GM18867 (cell line): ENCODE results near the gene SCAF4.
"Not testable (repeated sequence)": the region's sequence is repeated elsewhere in the genome, so short reads cannot be mapped to it uniquely, and the experiment has no call there.

Experiments
- ATAC-seq: cut with Tn5 transposase; IDR thresholded peaks from one replicate; pipeline ENCODE4 v1.9.1; 2021; ENCODE audit warnings: mild to moderate bottlenecking, moderate library complexity; ENCODE audit not compliant: unreplicated experiment

Gene SCAF4

DNA sequence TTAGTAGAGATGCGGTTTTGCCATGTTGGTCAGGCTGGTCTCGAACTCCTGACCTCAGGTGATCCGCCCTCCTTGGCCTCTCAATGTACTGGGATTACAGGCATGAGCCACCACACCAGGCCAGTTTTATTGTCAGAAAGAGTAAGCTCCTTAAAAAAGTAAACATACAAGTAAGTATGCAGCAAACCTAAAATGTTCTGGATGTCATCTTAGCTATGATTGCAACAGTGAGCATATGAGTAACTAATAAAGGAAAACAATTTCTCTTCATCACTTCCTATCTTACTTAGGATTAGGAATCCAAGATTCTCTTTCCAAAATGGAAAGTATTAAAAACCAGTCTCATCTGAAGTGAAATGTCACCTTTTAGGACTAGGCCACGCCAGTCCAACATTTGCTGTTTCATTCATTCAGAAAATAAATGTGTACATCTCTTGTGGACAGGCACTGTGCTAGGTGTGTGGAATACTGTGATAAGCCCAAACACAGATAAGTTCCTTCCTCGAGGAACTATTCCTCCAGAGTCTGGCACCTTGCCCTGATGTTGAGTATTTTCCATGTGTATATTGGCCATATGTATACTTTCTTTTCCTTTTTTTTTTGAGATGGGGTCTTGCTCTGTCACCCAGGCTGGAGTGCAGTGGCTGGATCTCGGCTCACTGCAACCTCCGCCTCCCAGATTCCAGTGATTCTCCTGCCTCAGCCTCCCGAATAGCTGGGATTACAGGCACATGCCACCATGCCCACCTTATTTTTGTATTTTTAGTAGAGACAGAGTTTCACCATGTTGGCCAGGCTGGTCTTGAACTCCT is 5.9 kb upstream of the SCAF4 start:
- not testable (repeated sequence) for ATAC-seq

DNA sequence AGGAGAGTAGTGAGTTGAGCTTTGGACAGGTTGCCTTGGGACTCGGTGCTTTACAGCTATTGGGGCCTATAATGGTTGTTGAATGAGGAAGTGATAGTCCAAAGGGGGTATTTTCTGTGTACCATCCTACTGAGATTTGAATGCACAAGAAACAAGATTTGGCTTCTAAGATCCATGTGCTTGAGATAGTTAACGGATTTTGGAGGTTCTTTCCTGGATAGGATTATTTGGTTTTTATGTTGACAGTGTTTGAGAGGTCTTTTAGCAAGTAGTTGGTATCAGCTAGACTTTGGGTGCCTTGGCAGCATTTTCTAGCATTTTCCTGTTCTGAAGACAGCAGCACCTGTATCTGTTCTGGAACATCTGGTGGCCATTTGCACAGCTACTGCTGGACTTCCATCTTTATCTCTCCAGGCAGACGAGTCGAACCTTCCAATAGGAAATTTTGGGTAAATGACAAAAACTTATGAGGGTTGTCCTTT is 3.6 kb upstream of the SCAF4 start:
- ATAC-seq, result no peak

DNA sequence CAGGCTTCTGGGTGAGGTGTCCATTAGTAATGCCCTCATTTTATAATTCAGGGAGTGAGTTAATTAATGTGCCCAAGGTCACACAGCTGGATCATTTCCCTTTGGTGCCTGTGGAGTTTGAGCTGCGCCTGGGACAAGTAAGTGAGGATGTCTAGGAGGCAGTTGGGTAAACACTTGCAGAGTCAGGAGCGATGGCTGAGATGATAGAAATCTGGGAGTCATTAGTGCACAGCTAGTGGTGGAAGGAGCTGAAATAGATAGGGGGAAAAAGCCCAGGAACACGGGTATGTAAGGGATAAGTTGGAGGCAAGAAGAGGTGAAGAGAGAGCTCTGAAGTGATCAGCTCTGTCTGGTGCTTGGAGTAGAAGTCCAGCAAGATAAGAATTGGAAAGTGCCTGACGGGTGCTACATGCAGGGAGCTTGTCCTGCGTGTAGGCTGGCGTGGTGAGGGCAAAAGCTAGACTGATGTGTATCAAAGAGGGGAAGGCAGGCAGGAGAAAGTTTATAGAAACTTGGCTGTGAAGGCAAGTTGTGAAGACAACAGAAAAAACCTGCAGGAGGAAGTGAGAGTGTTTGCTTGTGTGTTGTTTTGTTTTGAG is 1.7 kb upstream of the SCAF4 start:
- no peak for ATAC-seq

DNA sequence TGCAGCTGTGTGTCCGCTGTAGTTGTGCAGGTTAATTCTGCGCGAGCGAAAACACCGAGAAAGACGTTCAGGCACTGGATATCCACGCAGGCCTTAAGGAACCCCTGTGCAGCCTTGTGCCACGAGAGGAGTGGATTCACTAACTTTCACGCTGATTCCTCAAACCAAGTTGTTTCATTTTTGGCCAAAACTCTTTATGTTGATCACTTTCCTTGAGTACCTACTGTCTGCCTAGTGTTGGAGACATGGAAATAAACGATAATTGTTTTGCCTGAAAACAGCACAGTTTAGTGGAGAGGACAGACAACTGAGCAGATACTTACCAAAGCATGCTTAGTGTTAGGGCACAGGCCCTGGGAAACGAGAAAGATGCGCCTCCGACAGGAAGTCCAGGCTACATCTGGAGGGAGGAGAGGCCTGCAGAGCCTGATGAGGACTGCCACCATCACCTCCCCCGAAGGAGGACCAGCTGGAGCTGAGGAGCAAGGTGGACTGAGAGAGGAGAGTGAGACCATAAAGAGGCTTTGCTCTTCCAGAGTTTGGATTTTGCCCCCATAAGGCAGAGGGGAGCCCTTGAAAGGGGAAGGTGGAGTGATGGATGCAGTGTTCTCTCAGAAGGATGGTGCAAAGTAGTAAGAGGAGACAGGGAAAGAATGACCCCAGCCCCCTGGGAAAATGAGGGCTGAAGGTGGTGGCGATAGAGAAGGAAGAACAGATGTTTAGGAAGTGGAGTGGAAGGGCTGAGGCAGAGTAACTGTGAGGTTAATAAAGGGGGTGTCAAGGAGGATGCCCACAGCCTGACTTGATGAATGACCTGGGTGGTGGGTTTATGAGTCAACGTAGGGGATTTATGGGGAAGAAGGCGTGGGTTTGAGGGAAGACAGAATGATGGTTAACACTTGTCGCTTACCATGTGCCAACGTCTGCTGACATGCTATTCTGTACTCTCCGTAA is 956 bp upstream of the SCAF4 start:
- no peak for ATAC-seq

DNA sequence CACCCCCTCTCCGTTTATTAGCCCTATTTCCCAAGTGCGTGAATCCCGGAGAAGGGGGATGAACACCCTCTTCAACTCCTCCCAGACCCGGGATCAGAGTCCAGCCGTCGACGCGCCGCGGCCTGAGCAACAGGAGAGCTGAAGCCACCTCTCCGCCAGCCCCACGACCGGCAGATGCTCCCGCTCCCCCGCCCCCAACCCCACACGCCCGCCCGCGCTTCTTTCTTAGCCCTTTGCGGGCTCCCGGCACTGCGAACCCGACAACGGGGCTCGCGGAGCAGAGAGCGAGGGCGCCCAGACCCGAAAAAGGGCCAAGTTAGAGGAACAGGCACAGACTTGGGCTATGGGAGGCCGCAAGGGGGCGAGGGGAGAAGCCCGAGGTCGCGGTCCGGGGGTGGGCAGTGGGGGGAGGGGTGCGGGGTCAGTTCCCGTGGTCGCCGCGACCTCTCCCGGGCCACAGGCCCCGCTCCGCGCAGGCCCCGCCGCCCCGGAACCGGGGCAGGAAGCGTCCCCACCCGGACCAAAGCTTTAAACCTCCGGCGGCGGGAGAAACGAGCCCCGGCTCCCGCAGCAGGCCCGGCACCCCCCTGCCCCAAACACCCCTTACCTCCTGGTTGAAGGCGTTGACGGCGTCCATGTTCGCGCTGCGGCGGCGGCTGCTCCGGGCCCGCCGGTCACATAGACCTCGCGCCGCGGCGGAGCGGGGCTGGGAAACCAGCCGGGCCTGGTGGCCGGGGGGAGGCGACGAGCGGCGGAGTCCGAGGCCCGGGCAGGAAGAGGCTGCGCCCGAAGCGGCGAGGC is 662 bp downstream of the SCAF4 start:
- peak; percentile 23 for ATAC-seq

DNA sequence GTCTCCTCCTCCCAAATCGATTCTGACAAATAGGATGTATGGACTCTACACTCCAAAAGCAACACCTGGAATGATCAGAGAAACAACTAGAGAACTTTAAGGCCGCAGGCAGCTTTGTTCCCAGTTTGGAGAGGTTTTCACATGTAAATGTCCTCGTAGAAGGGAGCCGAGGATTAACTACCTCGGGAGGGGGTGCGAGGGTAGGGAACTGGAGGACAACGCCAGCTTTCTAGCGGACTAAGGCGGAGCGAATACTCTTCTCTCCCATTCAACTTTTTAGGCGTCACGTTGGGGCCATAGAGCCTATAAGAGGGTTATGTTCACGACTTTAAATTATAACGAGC is 1.2 kb downstream of the SCAF4 start:
- no peak for ATAC-seq

DNA sequence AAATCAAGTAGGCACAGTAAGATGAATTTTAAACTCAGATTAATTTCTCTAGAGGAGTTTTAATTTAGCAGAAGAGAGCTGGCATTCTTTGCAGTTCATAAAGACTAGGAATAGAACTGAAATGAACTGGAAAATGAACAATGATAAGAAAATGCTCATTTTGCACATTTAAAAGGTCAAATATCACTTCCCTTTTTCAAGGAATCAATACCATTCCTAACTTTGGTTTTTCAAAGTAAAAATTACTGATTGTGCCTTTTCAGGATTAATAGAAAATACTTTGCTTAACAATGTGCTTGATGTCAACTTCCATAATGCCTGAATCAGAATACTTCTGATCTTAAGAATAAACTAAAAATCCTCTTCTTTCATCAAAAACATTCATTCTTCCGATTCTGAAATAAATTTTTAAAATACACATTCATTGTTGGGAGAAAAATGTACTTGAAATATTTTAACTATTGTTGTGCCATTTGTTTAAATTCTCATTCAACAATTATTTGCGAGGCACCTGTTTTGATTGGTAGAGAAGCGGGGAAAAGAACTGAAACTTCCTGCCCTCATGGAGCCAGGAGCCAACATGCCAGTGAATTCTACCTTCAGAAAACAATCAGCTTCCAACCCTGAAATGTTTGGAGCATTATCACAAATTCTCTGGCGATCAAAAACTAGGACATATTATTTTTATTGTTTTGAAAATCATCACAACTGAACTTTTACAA is 2.1 kb downstream of the SCAF4 start:
- ATAC-seq, result no peak

DNA sequence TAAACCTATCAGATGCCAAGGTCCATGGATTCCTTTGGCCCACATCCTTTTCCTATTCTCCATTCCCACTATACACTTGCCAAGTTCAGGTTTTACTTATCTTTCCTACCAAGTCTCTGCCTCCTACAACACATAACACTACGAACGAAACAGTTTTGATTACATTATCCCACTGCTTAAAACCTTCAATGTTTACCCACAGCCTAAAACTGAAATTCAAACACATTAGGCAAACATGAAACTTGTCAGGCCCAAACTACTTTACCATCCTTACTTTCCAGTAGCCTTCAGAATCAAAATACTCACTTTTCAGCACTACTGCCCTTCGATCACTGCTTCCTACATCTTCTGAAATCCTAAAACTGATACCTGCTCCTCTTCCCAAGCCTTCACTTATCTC is 3.0 kb downstream of the SCAF4 start:
- ATAC-seq, result no peak

DNA sequence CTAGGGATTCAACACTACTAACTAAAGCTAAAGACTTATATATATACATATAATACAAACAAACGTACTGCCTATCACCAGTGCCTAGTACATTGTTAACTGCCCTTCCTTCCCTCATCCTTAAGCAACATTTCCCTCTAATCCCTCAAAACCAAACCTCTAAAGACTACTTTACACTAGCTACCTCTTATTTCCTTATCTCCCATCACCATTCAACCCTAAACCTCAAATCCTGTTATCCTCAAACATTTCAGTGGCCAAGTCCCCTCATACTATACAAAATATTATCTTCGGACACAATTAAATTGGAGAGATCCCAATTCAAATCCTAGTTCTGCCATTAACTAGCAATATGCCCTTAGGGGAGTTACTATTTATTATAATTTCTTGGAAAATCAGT is 3.7 kb downstream of the SCAF4 start:
- no peak for ATAC-seq

DNA sequence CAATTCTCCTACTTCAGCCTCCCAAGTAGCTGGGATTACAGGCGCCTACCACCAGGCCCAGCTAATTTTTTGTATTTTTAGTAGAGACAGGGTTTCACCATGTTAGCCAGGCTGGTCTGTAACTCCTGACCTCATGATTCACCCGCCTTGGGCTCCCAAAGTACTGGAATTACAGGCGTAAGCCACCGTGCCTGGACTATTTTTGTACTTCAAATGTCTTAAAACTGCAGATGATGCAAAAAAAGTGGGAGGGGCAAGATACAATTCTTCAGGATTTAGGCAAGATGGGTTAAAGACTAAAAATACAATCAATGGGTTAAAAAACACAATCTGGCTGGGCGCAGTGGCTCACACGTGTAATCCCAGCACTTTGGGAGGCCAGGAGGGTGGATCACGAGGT is 4.7 kb downstream of the SCAF4 start:
- ATAC-seq, result no peak

DNA sequence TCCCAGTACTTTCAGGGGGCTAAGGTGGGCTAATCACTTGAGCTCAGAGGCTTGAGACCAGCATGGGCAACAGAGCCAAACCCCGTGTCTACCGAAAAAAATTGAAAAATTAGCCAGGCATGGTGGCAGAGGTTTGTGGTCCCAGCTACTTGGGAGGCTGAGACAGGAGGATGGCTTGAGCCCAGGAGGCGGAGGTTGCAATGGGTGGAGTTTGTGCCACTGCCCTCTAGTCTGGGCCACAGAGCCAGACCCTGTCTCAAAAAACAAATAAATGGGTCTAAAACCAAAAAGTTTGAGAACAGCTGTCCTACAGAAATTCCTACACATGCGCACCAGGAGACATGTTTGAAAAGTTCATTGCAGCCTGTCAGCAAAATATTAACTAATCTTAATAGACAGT is 5.5 kb downstream of the SCAF4 start:
- ATAC-seq, result no peak

DNA sequence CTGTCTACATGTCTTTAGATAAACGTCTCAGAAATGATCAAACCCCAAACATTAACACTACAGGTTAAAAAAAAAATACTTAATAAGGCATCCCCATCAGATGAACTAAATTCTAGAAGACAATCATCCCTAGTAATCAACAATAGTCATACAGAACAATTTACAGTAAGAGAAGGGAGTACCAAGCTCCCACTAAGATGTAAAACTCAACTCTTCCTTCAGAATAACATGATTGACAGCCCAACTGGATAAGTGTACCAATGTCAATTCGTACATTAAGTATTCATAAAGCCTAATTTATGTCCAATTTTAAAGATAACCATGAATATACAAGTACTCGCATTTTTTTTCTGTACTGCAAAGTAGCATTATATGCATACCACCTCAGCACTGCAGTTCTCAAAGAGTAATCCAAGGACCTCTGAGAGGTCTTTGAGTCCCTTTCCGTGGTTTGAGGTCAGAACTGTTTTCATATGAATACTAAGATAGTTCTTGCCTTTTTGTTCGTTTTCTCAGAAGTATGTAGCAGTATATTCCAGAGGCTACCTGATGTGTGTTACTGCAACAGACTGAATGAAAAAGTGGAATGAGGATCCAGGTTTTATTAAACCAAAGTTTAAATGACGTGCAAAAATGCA is 6.6 kb downstream of the SCAF4 start:
- ATAC-seq, result no peak

DNA sequence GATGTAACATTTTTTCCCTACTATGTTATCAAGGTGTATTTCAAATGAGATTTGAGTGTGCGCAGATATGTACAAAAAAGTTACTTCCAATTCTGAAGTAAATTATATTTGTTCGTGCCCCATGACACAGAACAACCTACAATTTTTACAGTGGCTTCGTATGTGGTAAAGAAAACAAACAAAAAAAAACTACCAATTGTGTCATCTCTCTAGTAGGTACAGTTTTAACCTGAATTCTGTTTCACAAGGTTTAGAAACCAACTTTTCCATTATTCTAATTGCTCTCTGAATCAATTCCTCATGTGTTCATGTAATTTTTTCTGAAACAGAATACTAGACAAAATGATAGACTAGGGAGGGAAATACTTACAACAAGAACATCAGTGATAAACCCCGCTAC is 7.4 kb downstream of the SCAF4 start:
- no peak for ATAC-seq

DNA sequence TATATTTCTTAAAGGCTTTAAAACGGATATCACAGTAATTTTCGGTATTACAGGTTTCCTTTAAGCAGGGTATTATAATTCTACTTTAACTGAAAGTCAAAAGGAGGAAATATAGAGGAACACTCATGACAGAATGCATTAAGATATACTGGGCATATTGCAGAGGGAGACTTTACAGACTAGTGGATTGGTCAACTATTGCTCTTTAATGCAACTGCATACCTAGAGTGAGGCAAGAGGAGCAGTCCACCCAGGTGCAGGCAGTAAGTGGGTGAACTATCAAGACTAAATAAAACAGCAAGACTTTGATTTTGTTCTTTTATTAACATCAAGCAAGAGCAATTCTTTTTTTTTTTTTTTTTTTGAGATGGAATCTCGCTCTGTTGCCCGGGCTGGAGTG is 10.5 kb downstream of the SCAF4 start:
- ATAC-seq, result no peak

DNA sequence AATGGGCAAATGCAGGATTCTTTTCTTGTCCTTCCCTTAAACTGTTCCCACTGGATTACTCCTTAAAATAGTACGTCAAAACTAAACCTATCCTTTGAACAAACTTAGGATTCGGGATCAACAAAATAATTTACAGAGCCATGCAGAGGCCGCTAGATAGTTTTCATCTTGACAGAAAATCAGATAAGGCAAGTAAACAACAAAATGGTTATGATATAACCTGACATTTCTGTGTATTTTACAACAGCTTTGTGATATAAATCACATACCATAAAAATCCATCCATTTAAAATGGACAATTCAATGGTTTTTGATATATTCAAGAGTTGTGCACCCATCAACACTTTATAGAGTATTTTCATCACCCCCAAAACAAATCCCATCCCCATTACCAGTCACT is 11.2 kb downstream of the SCAF4 start:
- no peak for ATAC-seq

DNA sequence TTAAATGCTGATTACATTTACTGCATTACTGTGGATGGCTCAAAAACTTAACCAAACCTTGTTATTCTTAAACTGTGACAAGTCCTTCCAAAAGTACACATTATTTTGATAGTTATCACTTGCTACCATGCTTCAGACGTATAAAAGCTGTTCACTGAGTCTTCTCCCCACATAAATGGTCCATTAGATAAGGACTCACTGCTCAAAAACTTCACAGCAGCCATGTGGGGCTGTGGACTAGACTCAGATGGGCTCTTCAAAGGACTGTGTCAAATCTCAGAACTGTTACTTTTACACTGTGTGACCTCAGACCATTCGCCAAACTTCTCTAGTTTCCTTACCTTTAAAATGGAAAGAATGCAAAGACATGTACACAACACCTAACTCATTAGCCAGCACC is 11.6 kb downstream of the SCAF4 start:
- ATAC-seq, result no peak

DNA sequence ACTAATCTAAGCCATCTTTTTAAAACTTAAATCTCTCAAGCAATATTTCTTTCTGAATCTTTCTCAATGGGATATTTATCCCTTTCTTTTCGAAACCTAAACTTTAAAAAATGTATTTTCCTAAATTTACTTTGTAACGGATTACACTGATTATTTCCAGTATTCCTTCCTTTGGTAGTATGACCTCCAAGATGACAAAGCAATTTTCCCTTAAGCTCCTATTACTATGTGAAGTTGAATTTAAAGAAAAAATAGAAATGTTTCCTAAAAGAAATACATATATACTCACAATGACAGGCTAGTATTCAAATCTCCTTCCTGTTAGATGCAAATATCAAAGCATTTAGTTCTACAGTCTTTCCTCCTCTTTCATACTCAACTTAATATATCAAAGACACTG is 15.8 kb downstream of the SCAF4 start:
- ATAC-seq, result no peak

DNA sequence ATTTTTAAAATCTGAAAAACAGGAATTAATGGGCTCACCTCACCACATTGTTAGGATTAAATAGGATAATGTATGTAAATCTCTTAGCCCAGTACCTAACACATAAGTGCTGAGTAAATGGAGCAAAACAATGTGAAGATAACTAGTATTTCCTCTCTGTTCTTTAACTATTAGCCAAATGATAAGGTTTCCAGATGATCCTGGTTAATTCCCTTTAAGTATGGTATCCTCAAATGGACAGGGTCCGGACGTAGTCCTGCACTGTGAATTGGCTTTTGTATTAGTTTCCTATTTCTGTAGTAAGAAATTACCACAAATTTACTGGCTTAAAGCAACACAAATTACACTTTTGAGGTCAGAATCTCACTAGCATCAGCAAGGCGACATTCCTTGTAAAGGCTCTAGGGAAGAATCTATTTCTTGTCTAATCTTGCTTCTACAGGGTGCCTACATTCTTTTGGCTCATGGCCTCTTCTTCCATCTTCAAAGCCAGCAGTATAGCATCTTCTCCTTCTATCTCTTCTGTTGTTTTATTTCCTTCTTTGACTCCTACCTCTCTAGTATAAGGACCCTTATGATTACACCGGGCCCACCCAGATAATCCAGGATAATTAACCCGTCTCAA is 17.1 kb downstream of the SCAF4 start:
- no peak for ATAC-seq
